ENCODE data around the gene TNNT2.

TNNT2 gene

GRCh38 chr1:201377611-201378092 is at the start of gene TNNT2:
TNNT2 (minus strand) TSS chr1:201377680; CDS start chr1:201373254, 4,426 bp downstream.
- DNase-seq (ENCODE audit: low spot score) = no peak

DNA sequence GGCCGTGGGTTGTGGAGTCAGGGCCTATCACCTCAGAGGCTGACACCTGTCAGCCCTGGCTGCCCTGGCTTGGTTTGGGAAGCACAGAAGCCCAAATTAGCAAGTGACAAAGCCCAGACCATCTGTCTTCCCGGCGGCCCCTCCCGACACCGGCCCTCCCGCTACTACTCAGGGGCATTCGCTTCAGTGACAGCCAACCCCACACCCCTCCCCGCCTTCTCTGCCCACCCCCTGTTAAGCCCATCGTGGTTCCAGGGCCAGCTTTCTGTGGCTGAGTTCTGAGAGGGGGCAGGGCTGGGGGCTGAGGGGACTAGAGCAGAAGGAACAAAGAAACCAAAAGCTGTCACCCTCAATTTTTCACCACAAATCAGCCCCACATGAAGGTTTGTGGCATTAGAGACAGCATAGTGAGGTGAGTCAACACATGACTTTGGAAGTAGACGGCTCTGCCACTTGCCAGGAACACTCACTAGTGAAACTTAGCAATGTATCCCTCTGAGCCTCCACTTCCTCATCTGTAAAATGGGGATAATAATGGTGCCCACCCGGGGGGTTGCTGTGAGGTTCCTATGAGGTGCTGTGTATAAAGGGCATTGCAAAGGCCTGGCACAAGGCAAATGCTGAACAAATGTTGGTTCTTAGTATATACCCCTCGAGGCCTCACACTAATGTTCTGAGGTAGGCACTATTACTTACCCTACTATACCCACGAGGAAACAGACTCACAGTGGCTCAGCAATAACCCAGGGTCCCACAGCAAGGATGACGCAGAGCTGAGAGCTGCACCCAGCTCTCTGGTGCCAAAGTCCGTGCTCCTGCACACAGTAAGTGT is 49.2 kb upstream of the TNNT2 start:
- no peak for DNase-seq (ENCODE audit: low spot score)

- no peak for DNase-seq (ENCODE audit: low spot score)
Observed at GRCh38 chr1:201424146-201424545, 46.7 kb upstream of the TNNT2 start.

DNA sequence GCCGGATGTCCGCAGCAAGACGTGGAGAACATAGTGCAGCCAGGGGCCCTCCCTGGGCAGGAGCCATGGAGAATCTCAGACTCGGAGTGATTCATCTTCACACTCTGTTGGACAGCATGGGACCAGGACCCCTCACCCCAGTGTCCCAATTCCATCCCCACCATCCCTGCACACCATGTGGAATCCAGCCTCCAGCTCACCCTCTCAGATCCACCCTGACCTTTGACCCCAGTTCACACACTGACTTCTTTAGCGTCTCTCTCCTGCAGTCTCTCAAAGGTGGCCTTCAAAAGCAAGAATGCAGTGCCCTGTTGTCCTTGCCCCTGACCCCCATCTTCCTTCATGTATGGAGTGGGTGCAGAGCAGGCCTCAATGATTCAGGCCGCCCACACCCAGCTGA is 46.2 kb upstream of the TNNT2 start:
- DNase-seq (ENCODE audit: low spot score) = no peak

- DNase-seq (ENCODE audit: low spot score) = no peak
Observed at GRCh38 chr1:201422436-201423030, 45.1 kb upstream of the TNNT2 start.

GRCh38 chr1:201422026-201422425 is 44.5 kb upstream of the TNNT2 start:
- no peak for DNase-seq (ENCODE audit: low spot score)

GRCh38 chr1:201421041-201421440 is 43.6 kb upstream of the TNNT2 start:
- DNase-seq (ENCODE audit: low spot score) = no peak

DNA sequence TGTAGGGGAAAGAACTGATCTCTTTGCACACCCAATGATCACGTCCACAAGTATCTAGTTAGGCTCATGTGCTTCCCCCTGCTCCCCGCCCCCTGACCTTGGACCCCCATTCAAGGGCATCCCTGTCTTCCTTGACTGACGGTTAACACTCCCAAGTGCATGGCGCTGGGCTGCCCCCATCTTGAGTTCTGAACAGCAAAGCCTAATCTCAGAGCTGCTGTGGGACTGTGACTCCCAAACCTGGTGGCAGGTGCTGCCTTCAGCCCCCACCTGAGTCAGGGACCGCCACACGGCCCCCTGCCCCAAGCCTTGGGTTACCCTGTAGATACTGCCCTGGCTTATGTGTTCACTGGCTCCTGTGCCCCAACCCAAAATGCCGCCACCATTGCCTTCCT is 43.1 kb upstream of the TNNT2 start:
- no peak for DNase-seq (ENCODE audit: low spot score)

GRCh38 chr1:201419746-201420607 is 42.5 kb upstream of the TNNT2 start:
- DNase-seq (ENCODE audit: low spot score) = no peak

- no peak for DNase-seq (ENCODE audit: low spot score)
Observed at GRCh38 chr1:201419256-201419655, 41.8 kb upstream of the TNNT2 start.

DNA sequence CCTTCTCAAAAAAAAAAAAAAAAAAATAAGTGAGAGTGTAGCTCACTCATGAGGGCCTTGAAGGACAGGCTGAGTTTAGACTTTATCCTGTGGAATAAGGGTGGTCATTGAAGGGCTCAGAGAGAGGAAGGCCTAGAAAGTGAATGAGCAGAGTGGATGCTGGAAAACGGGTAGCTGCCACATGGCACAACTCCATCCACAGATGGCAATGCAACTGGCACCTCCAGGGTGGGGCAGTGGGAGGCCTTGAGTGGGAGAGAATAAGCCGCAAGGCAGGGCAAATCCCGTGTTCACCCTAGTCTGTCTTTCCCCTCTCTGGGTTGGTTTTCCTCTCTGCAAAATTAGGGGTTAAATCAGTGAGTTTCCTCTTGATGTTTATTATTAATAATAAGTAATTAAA is 41.0 kb upstream of the TNNT2 start:
- no peak for DNase-seq (ENCODE audit: low spot score)

- DNase-seq (ENCODE audit: low spot score) = no peak
Observed at GRCh38 chr1:201414051-201414738, 36.7 kb upstream of the TNNT2 start.

DNA sequence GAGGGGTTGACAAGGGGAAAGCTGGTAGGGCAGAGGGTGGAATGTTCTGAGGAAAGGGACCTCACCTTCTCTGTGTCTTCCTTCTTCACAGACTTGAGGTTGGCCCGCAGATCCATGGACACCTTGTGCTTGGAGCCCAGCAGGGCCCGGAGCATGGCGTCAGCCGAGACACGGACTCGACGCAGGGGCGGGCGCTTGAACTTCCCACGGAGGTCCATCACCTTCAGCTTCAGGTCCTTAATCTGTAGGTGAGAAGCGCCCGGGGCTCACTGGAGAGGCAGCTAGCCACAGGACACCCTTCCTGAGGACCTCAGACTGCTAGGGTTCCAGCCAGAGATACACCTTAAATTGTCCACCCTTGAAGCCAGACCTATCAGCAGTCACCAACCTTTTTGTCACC is 33.8 kb upstream of the TNNT2 start:
- DNase-seq (ENCODE audit: low spot score) = no peak

GRCh38 chr1:201409440-201409839 is 32.0 kb upstream of the TNNT2 start:
- no peak for DNase-seq (ENCODE audit: low spot score)

- DNase-seq (ENCODE audit: low spot score) = no peak
Observed at GRCh38 chr1:201408834-201409200, 31.3 kb upstream of the TNNT2 start.

- DNase-seq (ENCODE audit: low spot score) = peak; percentile 81
Observed at GRCh38 chr1:201408176-201408833, 30.8 kb upstream of the TNNT2 start.

- DNase-seq (ENCODE audit: low spot score) = peak; percentile 92
Observed at GRCh38 chr1:201406831-201407406, 29.4 kb upstream of the TNNT2 start.

- peak; percentile 96 for DNase-seq (ENCODE audit: low spot score)
Observed at GRCh38 chr1:201405484-201405831, 28.0 kb upstream of the TNNT2 start.

- peak; percentile 30 for DNase-seq (ENCODE audit: low spot score)
Observed at GRCh38 chr1:201404722-201405483, 27.4 kb upstream of the TNNT2 start.

DNA sequence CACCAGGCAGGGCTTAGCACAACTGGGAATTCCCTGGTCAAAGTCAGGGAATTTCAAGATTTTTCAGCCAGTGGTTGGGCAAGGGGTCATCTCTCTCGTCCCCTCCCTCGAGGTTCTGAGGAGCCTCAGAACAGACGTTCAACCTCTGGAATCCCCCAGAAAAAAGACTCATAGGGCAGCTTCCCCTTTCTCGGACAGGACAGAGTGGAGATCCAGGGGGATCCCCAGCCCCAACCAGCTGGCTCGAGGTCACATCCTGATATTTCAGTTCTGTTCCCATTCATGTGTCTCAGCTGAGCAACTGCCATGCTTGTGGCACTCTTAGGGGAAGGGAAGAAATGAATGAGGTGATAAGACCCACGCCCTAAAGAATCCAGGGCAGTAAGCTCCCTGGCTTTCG is 26.6 kb upstream of the TNNT2 start:
- peak; percentile 12 for DNase-seq (ENCODE audit: low spot score)
